H1 (cell line): ENCODE measurements around the gene ALPI. TPM values are rescaled to one million over a fixed set of nuclear protein-coding genes. Genes with fewer than 3 reads are reported as not detected.

ENCODE experiments used
- polyA plus RNA-seq, 7 experiments: library from polyadenylated mRNA; depleted of rRNA in 3 of 7; stranded (reverse) in 5 of 7; unstranded in 2 of 7; fragments of >200 nt in 5 of 7; fragments of 200-250 nt in 2 of 7; gene quantifications; 1 replicate in 5 of 7; 2 replicates in 1 of 7; 4 replicates in 1 of 7; pipeline versions ENCODE4 v1.2.1 to v1.2.3, GENCODE V29; 2011 to 2013; ENCODE audit warnings: missing spikeins in 2 of 7, mixed read lengths in 2 of 7
- total RNA-seq: library from RNA; stranded (reverse); fragmentation: NEBNext Ultra II Directional; extraction: Animal tissue kit (Norgen Biotek cat#: 25700); gene quantifications from 2 replicates; pipeline ENCODE4 v1.2.1, GENCODE V29; 2021
- TF ChIP-seq, protein P1 (sequence below): IDR thresholded peaks from 2 replicates; pipeline ENCODE4 v1.6.1; 2012; ENCODE audit warnings: low read length, inconsistent platforms

The ALPI gene
- total and polyA plus RNA-seq, 2 of the 8 experiments (the other 6 are each of a cell fraction or from before 2014, with no cell fraction given) = not detected

DNA sequence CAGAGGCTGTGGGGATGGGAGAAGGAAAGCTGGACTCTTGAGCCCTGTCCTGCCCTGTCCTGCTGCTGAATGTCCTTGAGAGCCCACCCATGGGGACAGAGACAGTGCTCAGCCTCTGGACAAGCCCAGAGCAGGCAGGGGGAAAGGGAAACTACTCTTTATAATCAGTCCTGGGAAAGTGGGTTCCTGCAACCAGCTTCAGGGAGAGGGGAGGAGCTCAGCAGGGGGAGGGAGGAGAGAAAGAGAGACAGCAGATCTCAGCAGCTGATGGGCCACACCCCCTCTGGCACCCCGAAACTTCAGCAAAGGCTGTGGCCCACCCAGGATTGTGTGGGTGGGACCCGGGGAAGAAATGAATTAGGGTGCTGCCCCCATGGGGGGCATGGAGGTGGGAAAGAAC is 20.1 kb downstream of the ALPI start (continued):
- TF ChIP-seq, protein P1, sequence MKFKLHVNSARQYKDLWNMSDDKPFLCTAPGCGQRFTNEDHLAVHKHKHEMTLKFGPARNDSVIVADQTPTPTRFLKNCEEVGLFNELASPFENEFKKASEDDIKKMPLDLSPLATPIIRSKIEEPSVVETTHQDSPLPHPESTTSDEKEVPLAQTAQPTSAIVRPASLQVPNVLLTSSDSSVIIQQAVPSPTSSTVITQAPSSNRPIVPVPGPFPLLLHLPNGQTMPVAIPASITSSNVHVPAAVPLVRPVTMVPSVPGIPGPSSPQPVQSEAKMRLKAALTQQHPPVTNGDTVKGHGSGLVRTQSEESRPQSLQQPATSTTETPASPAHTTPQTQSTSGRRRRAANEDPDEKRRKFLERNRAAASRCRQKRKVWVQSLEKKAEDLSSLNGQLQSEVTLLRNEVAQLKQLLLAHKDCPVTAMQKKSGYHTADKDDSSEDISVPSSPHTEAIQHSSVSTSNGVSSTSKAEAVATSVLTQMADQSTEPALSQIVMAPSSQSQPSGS = no peak
